GM18505 (cell line): ENCODE results near the gene RAPGEF5.

Experiments used
- ATAC-seq: cut with Tn5 transposase; IDR thresholded peaks from one replicate; pipeline ENCODE4 v1.9.1; 2021; ENCODE audit not compliant: unreplicated experiment
- POLR2A ChIP-seq: IDR thresholded peaks from 4 replicates; pipeline ENCODE4 v1.6.1; 2011; ENCODE audit warnings: borderline replicate concordance; ENCODE audit not compliant: insufficient read depth, insufficient read length; ENCODE audit errors: extremely low read depth

RAPGEF5 gene

GRCh38 chr7:22074897-22075296, 282.1 kb downstream of the RAPGEF5 start:
- no peak for TF ChIP-seq POLR2A
- ATAC-seq: no peak
